Stromal cell of bone marrow (primary cell): ENCODE measurements around the gene FREM1.

Experiments used
- DNase-seq: peaks from one replicate; pipeline ENCODE4 v3.0.0-alpha.2; 2012; ENCODE audit warnings: low read depth

The FREM1 gene

DNA sequence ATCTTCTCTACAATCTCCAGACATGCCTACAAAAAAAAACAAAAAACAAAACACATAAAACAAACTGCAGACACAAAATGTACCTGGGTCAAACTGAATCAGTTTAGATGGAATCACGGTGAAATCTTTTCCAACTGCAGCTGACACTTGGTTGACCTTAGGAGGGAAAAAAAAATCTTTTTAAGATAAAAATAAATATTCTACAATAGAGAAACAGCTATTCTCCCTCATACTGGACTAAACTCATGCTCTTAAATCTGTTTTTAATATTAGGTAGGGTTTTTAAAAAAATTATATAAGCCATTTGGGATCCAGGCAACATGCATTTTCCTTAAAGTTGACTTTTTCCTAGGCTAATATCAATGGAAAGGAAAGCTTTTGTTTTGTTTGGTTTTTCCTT is 153.9 kb downstream of the FREM1 start:
- DNase-seq, result no peak

DNA sequence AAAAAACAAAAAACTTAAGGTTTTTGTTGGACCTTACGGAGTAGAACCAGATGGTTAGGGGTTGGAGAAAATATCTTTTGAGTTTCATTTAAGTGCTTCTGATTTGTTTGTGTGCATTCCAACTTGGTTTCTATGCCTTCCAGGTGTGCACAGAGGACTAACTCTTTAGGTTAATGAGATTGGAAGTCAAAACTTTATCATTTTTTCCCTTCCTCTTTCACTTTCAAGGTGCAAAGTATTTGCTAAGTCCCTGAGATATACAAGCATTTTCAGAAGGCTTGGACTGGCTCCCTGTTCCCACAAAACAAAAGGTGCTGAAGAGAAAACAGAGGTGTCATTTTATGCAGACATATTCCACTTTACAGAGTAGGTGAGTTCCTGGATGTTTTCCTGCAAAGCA is 157.4 kb downstream of the FREM1 start:
- no peak for DNase-seq

DNA sequence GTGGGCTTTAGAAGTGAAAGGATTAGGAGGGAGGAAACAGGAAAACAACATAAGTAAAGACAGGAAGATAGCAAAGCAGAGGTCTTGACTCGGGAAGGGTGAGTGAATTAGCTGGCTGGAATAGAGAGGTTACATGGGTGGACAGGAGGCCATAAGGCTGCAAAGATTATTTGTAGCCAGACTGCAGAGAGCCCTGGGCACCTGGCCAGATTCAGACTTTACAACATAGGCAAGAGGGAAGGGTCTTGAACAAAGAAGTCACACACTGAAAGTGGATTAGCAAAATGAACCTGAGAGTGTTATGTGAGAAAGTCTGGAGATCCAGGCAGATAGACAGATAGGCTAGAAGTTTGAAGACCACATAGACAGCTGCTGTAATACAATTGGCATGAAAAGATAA is 158.0 kb downstream of the FREM1 start:
- DNase-seq, result no peak

DNA sequence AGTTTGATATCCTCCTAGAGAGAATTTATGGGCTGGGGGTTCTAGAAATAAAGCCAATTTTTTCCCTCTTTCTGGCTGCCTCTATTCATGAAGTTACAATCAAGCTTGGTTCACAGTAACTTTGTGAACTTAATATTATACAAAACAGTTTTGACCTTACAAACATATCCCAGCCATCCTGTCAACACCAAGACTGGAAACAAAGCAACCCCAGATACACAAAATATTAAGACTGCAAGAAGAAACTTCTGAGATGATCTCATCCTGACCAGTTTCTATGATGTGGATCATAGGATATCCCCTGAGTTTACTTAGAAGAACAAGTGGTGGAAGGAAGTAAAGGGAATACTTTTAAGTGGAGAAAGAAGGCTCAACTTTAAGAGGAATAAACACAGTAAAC is 159.4 kb downstream of the FREM1 start:
- DNase-seq, result no peak

DNA sequence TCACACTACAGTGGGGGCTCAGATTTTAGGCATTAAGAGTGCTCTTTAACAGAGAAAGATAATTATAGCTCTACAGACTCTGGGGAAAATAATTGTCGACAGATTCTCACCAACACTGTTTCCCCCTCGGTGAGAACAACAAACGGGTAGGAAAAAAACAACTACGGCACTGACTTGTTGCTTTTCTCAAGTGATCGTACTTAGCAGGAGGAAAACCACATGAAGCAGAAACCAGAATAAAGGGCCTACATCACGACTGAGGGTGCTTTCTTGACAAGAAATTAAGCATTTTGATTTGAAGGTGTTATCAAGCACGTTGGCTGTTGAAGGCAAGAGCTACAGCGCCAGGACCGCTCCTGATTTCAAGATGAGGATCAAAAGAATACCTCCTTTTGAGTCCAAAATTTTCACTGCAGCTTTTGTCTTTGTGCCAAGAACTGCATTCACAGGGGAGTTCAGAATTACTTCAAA is 160.5 kb downstream of the FREM1 start:
- no peak for DNase-seq

DNA sequence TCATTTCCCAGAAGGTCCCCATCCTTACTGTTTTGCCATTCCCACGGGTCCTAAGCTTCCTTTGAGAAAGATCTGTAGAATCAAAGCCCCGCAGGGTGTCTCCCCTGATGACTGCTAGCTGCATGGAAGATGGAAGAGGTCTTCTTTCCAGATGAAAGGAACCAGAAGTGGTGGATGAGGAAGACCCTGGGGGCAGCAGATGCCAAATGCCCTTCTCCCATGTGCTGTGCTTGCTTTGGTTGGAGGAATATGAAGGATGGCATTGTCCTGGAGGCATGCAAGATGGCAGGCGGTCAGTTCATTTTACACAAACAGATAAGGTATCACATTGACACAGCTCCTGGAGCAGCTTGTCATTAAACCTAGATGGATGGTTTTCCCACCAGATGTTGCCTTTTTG is 161.9 kb downstream of the FREM1 start:
- no peak for DNase-seq

DNA sequence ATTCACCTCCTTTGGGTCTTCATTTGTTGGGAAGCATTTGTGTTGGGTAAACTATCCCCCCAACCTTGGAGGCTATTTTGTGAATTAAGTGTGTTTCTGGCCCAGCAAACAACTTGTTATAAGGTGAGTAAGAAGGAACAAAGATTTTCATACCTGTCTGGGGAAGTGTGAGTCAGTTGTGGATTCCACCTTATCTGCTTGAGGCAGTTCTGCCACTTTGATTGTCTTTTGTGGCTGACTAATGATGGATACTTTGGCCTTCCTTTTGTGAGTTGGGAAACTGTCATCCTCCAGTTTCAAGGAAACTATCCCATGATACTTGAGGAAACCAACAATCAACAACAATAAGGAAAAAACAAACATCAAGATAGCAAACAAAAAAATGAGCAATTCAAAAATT is 163.1 kb downstream of the FREM1 start:
- no peak for DNase-seq

DNA sequence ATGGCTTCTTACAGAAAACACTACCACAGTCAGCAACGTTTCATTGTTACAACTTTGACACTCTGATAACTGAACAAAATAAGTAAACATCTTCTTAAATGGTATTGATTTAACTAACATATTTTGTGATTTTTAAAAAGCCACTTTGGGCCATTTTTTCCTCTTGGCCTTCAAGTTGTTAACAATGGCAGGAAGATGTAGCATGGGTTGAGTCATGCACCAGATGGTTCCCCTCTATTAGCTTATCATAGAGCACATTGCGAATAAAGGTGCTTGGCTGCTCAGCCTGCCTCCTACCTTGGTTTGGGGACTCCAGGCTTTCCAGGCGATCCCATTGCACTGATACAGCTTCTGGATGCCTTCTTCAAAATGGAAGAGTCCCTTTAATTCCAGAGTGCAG is 163.6 kb downstream of the FREM1 start:
- DNase-seq, result no peak

DNA sequence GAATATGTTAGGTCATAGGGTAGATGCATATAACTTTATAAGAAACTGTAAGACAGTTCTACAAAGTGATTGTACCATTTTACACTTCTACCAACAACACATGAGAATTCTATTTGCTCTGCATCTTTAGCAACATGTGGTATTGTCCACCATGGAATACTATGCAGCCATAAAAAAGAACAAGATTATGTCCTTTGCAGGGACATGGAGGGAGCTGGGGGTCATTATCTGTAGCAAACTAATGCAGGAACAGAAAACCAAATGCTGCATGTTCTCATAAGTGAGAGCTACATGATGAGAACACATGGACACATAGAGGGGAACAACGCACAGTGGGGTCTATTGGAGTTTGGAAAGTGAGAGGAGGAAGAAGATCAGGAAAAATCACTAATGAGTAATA is 165.5 kb downstream of the FREM1 start:
- DNase-seq, result no peak

DNA sequence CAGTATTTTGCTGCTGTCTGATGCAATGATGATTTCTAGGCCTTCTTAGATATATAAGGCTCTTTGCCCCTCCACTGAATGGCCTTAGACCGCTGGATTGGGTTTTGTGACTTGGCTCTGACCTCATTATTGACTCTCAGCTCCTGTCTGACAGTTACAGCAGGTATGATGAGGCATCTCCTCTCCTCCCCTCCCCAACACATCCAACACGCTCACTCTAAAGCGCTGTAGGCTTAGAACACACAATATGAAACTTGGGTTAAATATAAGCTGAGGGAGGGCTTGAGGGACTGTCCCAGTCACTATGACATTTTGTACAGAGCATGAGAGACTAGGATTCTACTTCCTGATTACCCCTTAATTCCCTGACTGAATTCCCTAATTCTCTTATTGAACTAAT is 168.9 kb downstream of the FREM1 start:
- DNase-seq, result no peak

DNA sequence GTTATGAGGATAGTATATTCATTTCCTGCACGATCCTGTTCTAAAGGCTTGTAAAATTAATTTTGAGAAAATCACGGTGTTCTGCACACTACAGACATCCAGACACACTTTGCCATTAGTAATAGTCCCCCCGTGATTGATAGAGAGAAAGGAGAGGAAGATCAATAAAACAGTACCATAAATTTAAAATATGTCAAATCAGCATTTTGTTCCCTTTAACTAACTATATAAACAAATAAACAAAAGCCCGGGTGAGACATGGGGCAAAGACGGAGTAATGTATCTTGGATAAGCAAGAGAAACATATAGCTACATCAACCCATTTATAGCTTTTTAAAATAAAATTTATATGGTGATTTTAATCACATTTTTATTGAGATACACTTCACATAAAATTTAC is 177.1 kb downstream of the FREM1 start:
- DNase-seq, result no peak

DNA sequence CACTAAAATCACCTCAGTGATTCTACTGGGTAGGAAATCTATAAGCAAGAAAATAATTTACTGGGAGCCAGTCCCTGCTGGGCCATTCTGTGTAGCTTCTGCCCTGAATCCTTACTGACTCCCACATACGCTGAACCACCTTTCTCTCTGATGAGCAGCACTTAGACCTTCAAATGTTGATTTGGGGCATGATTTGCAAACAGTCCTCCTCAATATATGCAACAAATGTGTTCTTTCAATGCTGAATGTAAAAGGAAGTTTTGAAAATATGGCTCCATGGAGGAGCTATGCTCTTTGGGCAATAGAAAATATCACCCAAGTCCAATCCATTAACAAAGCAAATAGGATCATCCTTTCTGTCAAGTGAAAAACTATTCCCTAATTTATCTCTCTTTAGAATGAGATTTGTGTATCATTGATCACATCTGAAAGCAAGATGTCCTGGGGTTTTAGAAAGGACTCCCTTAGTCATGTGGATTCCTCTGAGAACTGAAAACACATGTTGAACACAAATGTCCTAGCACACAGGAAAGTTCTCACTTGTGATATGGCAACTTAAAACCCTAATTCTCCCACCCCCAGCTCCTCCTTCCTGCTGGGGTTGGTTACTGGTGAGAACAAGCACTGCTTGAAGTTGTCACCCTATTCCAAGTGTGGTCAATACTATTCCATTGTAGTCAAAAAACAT is 178.8 kb downstream of the FREM1 start:
- DNase-seq, result no peak

DNA sequence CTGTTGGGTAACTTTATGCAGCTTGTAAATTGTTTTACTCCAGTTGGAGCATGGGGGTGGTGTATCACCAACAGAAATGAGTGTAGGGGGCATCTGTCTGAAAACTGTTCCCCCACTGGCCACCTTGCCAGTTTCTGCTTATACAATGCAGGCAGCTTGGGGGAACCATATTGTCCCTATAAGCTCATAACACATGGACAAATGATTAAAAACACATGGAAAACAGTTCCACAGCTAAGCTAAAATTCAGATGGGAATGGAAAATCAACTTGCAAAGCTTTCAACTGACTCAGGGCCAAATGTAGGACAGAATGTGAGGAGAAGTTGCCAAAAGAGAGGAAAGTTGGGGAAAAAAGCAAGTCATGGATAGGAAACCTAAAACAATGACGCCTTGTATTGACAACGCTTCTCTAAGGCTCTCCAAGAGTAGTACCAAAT is 179.7 kb downstream of the FREM1 start:
- DNase-seq, result no peak

DNA sequence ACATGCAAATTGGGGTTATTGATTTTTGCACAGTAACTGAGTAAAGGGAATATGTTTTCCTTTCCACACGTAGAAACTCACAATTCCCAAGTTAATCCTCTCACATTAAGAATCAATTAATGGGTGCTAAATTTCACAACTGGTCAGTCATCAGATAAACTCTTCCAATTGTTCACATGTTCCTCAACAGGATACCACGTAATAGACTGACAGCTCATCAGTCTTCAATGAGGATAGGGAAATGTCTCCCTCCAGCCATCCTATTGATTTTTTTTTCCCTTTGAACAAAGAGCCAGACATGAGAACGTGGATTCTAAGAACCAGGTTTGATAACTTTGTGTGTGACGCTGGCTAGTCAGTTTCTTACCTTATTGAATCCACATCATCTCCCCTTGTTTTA is 186.9 kb downstream of the FREM1 start:
- DNase-seq, result no peak

DNA sequence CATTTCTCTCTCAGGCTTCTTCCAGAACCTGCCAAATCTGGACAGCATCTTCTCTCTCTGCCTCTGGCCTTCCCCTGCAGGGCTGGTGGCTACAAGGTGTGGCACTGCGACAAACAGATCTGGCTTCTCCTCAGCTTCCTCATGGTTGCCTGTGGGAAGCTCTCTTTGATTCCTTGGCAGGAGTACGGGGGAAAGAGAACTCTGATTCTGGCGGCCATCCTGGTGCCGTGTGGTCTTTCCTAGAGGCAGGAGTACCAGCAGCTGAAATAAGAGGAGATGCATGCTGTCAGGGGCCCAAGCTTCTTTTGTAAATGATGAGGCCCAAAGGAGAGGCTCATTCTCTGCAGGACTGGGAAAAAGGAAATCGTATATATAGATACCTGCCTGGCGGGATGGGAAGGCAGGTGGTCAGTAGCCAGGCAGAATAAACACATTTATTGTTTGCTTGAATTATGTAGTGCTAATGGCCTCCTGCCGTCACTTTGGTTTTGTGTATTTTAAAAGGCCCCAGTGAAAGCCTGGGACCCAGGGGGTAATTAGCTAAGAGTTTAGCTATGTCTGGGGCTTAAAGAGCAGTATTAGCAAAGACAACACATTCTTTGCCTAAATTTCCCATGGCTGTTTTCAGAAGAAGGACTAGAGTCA is 187.7 kb downstream of the FREM1 start, which contains the start of gene CER1:
Gene CER1, minus strand, starts transcription at position 343 of the 645 bp plus-strand sequence. Its CDS starts 61 bp downstream, at position 282.
- no peak for DNase-seq

DNA sequence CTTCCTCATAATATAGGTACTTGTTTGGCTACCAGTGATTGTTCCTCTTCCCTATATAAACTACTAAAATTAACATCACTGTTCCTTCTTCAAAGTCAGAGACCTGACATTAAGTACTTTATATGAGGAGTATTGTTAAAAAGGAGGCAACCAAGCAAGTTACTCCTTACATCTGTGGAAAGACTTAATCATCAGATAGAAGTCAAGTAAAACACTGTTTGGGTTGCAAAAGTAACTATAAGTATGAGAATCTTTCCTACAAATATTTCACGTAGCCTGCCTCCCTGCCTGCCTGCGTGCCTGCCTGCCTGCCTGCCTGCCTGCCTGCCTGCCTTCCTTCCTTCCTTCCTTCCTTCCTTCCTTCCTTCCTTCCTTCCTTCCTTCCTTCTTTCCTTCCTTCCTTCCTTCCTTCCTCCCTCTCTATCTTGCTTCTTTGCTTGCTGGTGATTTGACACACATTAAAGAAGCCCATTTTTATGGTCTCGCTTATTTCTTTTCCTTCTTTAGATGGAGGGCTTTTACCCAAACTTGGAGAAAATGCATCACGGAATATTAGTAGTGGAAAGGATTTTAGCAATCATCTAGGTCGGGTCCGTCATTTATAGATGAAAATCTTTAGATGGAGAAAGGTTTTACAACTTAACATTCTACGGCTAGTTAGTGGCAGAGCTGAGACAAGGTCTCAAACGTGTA is 190.9 kb downstream of the FREM1 start:
- no peak for DNase-seq

DNA sequence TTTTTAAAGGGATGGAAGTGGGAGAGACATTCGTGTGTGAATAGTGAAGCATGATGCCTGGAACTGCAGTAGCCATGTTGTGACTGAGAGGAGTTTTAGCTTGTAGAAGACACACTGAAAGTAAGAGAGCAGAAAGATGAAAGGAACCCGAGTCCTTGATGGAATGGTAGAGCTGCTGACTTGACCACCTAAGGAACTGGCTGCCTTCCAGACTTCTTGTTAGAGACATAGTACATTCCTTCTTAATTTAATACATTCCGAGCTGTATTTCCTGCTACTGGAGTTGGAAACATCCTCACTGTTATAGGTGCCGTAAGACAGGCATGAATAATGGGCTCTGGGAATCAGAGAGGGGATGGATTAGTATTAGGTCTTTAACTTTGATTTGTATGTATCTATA is 195.1 kb downstream of the FREM1 start:
- DNase-seq, result no peak

DNA sequence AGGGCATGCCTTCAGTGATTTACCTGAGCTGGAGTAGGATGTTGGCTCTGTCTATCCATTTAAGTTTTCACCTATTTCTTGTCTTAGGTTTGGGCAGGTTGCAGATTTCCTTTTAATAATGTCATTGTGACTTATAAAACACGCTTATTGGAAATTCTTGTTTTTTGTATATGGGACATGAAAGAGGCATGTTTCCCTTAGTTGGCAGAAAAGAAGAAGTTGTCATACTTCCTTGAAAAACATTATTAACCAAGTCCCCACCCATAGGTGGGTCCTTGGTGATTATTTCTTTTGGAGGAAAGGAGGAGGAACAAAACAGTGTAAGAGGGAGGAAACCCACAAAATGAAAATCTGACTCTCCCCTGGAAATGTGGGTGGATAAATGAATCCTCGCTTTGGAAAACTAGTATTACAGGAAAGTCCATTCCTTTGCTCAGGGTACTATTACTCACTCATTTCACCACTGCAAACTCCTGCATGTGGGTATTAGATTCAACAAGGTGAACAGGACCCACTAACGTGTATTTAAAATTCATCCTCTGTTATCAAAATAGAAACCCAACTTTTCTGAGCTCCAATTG is 197.0 kb downstream of the FREM1 start:
- DNase-seq, result no peak

DNA sequence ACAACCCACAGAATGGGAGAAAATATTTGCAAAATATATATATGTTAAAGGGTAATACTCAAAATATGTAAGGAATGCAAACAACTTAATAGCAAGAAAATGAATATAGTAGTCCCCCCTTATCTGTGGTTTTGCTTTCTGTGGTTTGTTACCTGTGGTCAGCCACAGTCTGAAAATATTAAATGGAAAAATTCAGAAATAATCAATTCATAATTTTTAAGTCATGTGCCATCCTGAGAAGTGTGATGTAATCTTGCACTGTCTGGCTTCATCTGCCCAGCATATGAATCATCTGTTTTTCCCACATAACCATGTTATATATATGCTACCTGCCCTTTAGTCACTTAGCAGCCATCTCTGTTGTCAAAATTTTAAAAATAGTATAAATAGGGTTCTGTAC is 199.4 kb downstream of the FREM1 start:
- no peak for DNase-seq

DNA sequence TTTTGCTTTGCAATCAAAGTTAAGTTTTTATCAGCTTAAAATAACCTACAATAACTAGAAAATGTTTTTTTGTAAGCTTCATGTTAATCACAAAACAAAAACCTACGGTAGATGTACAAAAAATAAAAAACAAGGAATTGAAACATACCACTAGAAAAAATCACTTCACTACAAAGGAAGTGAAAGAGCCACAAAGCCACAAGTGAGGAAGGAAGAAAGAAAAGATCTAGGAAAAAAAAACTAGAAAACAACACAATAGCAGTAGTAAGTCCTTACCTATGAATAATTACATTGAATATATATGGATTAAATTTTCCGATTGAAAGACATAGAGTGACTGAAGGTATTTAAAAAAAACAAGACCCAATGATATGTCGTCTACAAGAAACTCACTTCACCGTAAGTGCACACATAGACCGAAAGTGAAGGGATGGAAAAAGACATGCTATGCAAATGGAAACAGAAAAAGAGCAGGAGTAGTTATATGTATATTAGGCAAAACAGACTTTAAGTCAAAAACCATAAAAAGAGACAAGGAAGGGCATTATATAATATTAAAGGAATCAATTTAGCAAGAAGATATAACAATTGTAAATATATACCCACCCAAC is 203.6 kb downstream of the FREM1 start:
- DNase-seq, result no peak

DNA sequence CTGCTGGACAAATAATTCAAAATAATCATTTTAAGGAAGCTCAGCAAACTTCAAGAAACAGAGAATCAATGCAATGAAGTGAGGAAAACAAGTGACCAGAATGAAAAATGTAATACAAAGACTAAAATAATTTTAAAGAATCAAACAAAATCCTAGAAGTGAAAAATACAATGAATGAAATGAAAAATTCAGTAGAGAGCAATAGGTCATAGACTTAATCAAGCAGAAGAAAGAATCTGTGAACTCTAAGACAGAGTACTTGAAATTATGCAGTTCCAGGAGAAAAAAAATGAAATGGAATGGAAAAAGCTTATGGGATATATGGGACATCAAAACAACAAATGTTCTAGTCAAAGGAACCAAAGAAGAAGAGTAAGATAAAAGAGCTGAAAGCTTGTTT is 205.1 kb downstream of the FREM1 start:
- no peak for DNase-seq

DNA sequence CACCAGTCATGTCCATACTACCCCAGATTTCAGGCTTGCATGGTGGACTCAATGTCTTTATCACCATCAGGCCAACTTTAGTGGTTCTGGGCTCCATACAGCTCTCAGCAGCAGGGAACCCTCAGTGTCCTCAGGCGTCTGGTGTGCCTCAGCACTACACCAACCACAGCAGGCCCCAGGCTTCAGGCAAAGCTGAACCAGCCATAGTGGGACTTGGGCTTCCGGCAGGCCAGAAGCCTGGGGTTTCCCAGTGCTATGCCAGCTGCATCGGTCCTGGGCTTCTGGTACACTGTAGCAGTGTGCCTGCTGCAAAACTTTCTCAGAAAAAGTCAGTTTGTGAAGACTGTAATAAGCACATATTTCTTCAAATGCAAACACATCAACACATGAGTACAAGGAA is 205.9 kb downstream of the FREM1 start:
- DNase-seq, result no peak
